Right atrium auricular region (tissue), 2 donors: ENCODE results near the gene AEN. TPM values are rescaled to one million over a fixed set of nuclear protein-coding genes. Genes with fewer than 3 reads are reported as not detected.

Experiments used
- DNase-seq: peaks from one replicate; pipeline ENCODE4 v3.0.0-alpha.2; 2019; ENCODE audit warnings: low spot score
- H3K27ac ChIP-seq, 2 donors: fragments of 200-600 bp; sonication (generic); 1 replicate in 1 of 2; 2 replicates in 1 of 2; pipeline ENCODE4 v1.5.1; 2016 to 2019
- H3K27me3 ChIP-seq, 2 donors: fragments of 200-600 bp; sonication (generic); one replicate each; pipeline versions ENCODE4 v1.5.1 to v1.6.0; 2017 to 2019
- H3K36me3 ChIP-seq: fragments of 200-600 bp; sonication (generic); one replicate; pipeline ENCODE4 v1.5.1; 2016
- H3K4me1 ChIP-seq, 2 donors: fragments of 200-600 bp; sonication (generic); one replicate each; pipeline versions ENCODE4 v1.5.1 to v1.6.0; 2017 to 2019
- H3K4me3 ChIP-seq, 2 donors: fragments of 200-600 bp; sonication (generic); 1 replicate in 1 of 2; 2 replicates in 1 of 2; pipeline ENCODE4 v1.5.1; 2017 to 2019; ENCODE audit warnings: mild to moderate bottlenecking in 1 of 2, moderate library complexity in 1 of 2
- H3K9me3 ChIP-seq, 2 donors: fragments of 200-600 bp; sonication (generic); one replicate each; pipeline ENCODE4 v1.5.1; 2019
- total RNA-seq, 2 donors: library from RNA; depleted of rRNA; stranded (reverse); fragments of >200 nt; gene quantifications; one replicate each; pipeline ENCODE4 v1.1.0, GENCODE V29; 2016
- TF ChIP-seq, protein P1 (sequence below), 2 donors: fragments of 200-600 bp; sonication (generic); IDR thresholded peaks; one replicate each; pipeline ENCODE4 v1.5.1; 2019; ENCODE audit warnings: antibody characterized with exemption in 2 of 2

Gene AEN
- total RNA-seq, 2 donors from 2014 or later, result 5.1 to 8.0 TPM

DNA sequence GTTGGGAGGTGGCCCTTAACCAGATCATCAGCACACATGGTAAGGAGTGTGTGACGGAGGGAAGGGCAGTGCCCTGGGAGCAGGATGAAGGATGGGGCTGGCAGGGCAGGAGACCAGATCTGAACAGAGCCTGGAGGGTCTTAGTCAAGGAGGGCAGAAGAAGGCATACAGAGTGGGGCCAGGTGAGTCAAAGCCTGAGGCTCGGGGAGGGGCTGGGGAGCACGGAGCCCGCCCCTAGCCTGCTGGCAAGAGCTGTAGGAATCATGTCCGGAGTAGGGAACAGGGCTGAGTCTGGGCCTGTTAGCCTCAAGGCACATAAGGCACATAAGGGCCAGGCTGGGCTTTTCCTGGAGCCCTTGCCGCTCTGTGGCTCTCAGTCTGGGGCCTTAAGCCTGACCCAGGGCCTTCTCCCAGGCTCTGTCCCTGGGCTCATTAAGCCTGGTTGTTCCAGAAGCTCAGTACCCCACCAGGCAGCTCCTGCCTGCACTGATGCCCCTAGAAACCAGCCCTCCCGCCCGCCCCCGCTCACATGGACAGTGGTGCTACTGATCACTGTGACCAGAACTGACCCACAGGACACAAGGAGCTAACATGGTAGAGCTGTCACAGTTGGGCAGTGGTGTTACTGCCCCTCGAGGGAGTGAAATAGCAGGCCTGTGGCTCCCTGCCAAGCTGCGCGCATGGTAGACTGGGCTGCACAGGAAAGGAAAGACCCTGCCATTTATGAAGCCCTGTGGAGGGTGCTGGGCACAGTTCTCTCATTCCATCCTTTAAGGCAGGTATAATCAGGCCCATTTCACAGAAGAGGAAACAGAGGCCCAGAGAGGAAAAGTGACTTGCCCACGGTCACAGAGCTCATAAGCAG lies 32.3 kb downstream of the AEN start:
- Histone ChIP-seq H3K4me3 (no peak overlapping the region), H3K9me3 (no peaks in the 10 kb centered on the region), H3K4me1 (peaks cover 0 to 19% of the 10 kb centered on the region in 2 donors), H3K27me3 (no peaks in the 10 kb centered on the region), H3K27ac (no peak overlapping the region), H3K36me3 (no peaks in the 10 kb centered on the region)
- DNase-seq, result peak; percentile 52
- TF ChIP-seq, protein P1, sequence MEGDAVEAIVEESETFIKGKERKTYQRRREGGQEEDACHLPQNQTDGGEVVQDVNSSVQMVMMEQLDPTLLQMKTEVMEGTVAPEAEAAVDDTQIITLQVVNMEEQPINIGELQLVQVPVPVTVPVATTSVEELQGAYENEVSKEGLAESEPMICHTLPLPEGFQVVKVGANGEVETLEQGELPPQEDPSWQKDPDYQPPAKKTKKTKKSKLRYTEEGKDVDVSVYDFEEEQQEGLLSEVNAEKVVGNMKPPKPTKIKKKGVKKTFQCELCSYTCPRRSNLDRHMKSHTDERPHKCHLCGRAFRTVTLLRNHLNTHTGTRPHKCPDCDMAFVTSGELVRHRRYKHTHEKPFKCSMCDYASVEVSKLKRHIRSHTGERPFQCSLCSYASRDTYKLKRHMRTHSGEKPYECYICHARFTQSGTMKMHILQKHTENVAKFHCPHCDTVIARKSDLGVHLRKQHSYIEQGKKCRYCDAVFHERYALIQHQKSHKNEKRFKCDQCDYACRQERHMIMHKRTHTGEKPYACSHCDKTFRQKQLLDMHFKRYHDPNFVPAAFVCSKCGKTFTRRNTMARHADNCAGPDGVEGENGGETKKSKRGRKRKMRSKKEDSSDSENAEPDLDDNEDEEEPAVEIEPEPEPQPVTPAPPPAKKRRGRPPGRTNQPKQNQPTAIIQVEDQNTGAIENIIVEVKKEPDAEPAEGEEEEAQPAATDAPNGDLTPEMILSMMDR (IDR thresholded peaks at IDR 0.05), result no peak

DNA sequence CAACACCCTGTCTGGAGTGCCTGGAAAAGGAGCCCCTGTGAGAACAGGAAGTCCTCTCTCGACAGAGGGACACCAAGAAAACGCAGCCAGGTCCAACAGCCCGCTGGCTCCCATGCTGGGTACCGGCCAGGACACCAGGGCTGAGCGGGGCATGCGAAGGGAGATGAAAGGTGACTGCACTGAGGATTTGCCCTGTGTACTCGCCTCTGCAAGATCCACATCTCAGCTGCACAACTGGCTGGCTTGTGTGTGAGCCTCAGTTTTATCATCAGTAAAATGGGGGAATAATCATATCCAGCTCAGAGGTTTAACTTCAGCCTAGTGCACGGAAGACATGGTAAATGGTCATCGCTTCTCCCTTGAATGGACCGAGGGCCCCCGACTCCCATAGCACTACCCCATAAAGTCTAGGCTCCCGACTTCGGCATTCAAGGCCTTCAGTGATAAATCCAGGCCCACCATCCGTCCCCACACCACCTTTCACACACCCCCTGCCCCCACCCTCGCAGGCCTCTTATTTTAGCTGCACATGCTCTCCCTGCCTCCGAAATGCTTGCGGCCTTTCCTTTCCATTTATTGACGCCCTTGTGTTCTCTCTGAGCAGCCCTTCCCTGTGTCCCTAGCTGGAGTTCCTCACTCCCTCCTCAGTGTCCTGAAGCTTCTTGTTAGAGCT lies 33.4 kb downstream of the AEN start:
- TF ChIP-seq, protein P1 (IDR thresholded peaks at IDR 0.05), result no peak
- Histone ChIP-seq H3K4me1 (peaks cover 0 to 7% of the 10 kb centered on the region in 2 donors), H3K27ac (no peak overlapping the region), H3K4me3 (no peak overlapping the region), H3K27me3 (no peaks in the 10 kb centered on the region), H3K36me3 (no peaks in the 10 kb centered on the region), H3K9me3 (no peaks in the 10 kb centered on the region)
- DNase-seq, result peak; percentile 52

DNA sequence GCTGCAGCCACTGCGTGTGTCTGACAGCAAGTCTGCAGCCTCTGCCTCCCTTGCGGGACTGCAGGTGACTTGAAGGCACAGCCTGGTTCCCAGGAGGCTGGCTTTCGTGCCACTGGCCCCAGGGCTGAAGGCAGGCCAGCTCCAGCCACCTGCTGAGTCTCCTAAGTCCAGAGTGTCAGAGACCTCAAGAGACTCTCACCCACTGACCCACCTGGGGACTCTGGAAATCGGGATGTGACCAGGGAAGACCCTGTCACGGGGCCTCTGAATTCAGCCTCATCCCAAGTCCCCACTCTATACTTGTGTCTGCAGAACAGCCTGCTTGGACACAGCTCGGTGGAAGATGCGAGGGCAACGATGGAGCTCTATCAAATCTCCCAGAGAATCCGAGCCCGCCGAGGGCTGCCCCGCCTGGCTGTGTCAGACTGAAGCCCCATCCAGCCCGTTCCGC lies 34.0 kb downstream of the AEN start:
- TF ChIP-seq, protein P1 (IDR thresholded peaks at IDR 0.05), result no peak
- Histone ChIP-seq H3K36me3 (no peaks in the 10 kb centered on the region), H3K9me3 (no peaks in the 10 kb centered on the region), H3K27me3 (no peaks in the 10 kb centered on the region), H3K27ac (no peak overlapping the region), H3K4me1 (peaks cover 0 to 2% of the 10 kb centered on the region in 2 donors), H3K4me3 (no peak overlapping the region)
- peak; percentile 47 for DNase-seq

DNA sequence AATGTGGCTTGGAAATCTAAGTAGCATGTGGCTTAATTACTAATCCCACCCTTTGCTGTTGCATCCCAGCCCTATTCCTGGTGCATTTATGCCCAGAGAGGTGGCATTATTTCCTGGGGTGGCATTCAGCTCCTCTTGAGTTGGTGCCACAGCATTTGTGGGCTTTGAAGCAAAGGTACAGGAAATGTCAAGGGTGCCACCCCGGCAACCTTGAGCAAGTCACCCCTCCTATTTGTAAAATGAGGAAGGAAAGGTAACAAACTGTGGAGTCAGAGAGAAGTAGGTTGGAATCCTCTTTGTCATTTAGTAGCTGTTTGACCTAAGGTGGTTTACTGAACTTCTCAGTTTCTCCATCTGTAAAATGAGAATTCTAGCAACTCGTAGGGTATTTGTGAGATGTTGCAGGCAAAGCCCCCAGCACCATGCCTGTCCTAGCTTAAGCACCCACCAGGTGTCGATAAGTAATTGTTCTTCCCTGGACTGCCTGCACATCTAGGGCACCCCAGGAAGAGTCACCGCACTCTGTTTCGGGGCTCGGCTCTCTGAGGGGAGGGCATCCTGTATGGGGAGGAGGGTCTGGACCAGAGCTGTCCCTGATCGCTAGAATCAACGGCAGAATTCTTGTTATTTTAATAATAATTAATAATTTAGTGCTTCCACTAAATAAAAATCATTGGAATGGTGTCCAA lies 34.8 kb downstream of the AEN start:
- no peaks in the 10 kb centered on the region for H3K4me1 ChIP-seq
- DNase-seq, result peak; percentile 44
- H3K4me3 ChIP-seq, result no peak overlapping the region
- no peaks in the 10 kb centered on the region for H3K27me3 ChIP-seq
- H3K36me3 ChIP-seq, result no peaks in the 10 kb centered on the region
- H3K27ac ChIP-seq, result no peak overlapping the region
- no peaks in the 10 kb centered on the region for H3K9me3 ChIP-seq
- TF ChIP-seq, protein P1 (IDR thresholded peaks at IDR 0.05), result no peak

DNA sequence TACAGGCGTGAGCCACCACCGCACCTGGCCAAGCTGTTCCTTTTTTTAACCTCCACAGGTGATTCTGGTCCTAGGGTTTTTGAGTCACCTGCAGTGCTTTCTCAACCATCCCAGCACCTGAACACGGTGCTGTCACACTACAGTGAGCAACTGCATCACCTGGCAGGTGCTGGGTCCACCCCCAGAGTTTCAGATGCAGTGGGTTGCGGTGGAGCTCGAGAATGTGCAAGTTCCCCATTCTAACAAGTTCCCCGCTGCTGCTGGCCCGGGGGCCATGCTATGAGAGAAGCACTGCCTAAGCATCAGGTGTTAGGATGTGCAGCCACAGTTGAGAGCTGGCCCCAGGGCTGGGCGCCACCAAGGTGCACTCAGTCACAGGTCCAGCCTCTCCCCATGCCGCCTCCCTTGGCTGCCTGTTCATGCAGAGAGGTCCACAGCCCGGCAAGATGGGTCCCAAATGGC lies 35.7 kb downstream of the AEN start:
- no peak overlapping the region for H3K27ac ChIP-seq
- H3K4me3 ChIP-seq, result no peak overlapping the region
- no peaks in the 10 kb centered on the region for H3K27me3 ChIP-seq
- TF ChIP-seq, protein P1 (IDR thresholded peaks at IDR 0.05), result no peak
- H3K9me3 ChIP-seq, result no peaks in the 10 kb centered on the region
- H3K36me3 ChIP-seq, result no peaks in the 10 kb centered on the region
- DNase-seq, result peak; percentile 52
- H3K4me1 ChIP-seq, result no peaks in the 10 kb centered on the region
